ENCODE data around the gene STRA6.

DNA sequence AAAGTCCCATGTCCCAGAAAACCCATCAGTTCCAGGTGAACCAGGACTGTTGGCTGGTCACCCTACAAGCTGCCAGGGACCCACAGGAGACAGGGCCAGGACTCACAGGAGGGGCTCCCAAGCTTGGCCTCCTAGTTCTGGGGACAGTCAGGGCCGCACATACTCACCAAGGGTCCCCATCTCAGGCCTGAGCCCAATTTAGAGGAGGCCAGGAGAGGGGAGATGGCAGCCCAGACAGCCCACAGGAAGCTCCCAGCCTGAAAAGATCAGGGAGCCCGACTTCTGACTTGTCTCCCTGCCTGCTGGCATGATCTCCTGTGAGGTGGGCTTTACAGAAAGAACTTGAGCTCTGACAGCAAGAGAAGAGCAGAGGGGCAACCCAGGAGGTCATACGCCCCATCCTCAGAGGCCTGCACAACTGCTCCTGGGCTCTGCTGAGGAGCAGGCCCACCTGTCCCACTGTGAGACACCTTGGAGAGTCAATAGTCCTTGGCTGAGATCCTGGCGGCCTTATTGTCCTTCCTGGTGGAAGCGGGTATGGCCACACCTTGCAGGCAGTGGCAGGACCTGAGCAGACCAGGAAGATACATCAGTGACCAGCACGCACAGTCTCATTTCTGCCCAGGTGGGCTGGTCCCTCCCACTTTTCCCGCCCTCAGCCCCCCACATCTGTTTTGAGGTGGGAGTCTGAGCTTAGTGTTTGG lies 31.6 kb downstream of the STRA6 start:
- no peak for TF ChIP-seq EZH2 (IDR thresholded peaks at IDR 0.05)
- no peak for TF ChIP-seq POLR2AphosphoS5 (IDR thresholded peaks at IDR 0.05; ENCODE audit: borderline replicate concordance, low read depth, low read length)
- TF ChIP-seq FOXP2 (optimal IDR thresholded peaks at IDR 0.05; ENCODE audit: control extremely low read depth, extremely low read length, insufficient read depth): no peak
